HCT116 (cell line): ENCODE results near the gene SMIM28. TPM values are rescaled to one million over a fixed set of nuclear protein-coding genes. Genes with fewer than 3 reads are reported as not detected.

Source experiments
- ATAC-seq: fragments of 200-7000 bp; cut with Tn5 transposase; 2 replicates; pipeline ENCODE4 v1.9.1; 2020; ENCODE audit warnings: mild to moderate bottlenecking, moderate library complexity
- BruUV-seq: library from RNA; stranded (reverse); fragments of 400-500 nt; replicated peaks from 2 replicates; lab custom pipeline; 2021; lab: Mats Ljungman, UMichigan
- CTCF ChIA-PET: fragments of 300-600 bp; sonication (Branson Sonifier 250); formaldehyde crosslinking; loops from one replicate; lab custom pipeline; 2021; ENCODE audit warnings: antibody characterized with exemption; lab: Charles Lee
- POLR2A ChIA-PET: fragments of 300-600, 350-600 bp; sonication (Branson Sonifier 250); formaldehyde crosslinking; loops from one replicate; lab custom pipeline; 2021; ENCODE audit warnings: antibody characterized with exemption; lab: Charles Lee
- RAD21 ChIA-PET, 2 experiments: fragments of 300-600 bp; sonication (Branson Sonifier 250); formaldehyde crosslinking; loops; one replicate each; lab custom pipeline; 2023; ENCODE audit warnings: low total read pairs in 2 of 2; ENCODE audit not compliant: uncharacterized antibody in 2 of 2, unreplicated experiment in 2 of 2, low non-redundant PET in 1 of 2; lab: Charles Lee
- DNase-seq: peaks from one replicate; pipeline ENCODE4 v3.0.0-alpha.2; 2010; ENCODE audit warnings: low read depth, low spot score
- H2AFZ ChIP-seq: fragments of 200-600 bp; shearing (Covaris generic), sonication (generic); 2 replicates; pipeline ENCODE4 v1.6.1; 2017; ENCODE audit warnings: low read depth, mixed run types, mixed read lengths, antibody characterized with exemption, low read length; ENCODE audit not compliant: poor library complexity, severe bottlenecking
- H3K27ac ChIP-seq: 2 replicates; pipeline ENCODE4 v1.5.1; 2012; ENCODE audit warnings: low read depth, low read length
- H3K27me3 ChIP-seq: fragments of 200-600 bp; sonication (generic); 2 replicates; pipeline ENCODE4 v1.6.1; 2016; ENCODE audit warnings: mixed run types, low read length, mixed read lengths; ENCODE audit not compliant: insufficient read depth
- H3K36me3 ChIP-seq, 2 experiments: fragments of 200-500 bp in 1 of 2; fragments of 200-600 bp in 1 of 2; sonication (Bioruptor generic) in 1 of 2; sonication (generic) in 1 of 2; 2 replicates each; pipeline versions ENCODE4 v1.5.1 to v1.6.1; 2014 to 2016; ENCODE audit warnings: low read length in 2 of 2, inconsistent platforms in 1 of 2, mixed read lengths in 1 of 2, mixed run types in 1 of 2; ENCODE audit not compliant: insufficient read depth in 2 of 2, control insufficient read depth in 1 of 2
- H3K4me1 ChIP-seq, 2 experiments: fragments of 200-600 bp in 1 of 2; sonication (generic) in 1 of 2; 2 replicates each; pipeline versions ENCODE4 v1.5.1 to v1.6.1; 2012 to 2017; ENCODE audit warnings: low read length in 2 of 2, inconsistent platforms in 1 of 2, mild to moderate bottlenecking in 1 of 2, mixed read lengths in 1 of 2, mixed run types in 1 of 2, moderate library complexity in 1 of 2; ENCODE audit not compliant: insufficient read depth in 2 of 2, control insufficient read depth in 1 of 2
- H3K4me2 ChIP-seq: fragments of 200-600 bp; sonication (generic); 2 replicates; pipeline ENCODE4 v1.6.1; 2017; ENCODE audit warnings: mixed run types, low read length, mixed read lengths
- H3K4me3 ChIP-seq, 2 experiments: fragments of 200-600 bp in 1 of 2; sonication (generic) in 1 of 2; replicated peaks in 1 of 2; 2 replicates each; pipeline ENCODE4 v1.5.1; 2011 to 2016; ENCODE audit warnings: low read length in 2 of 2, control low read depth in 1 of 2, low read depth in 1 of 2, mild to moderate bottlenecking in 1 of 2, mixed read lengths in 1 of 2, mixed run types in 1 of 2
- H3K79me2 ChIP-seq: fragments of 200-600 bp; sonication (generic); 2 replicates; pipeline ENCODE4 v1.6.1; 2017; ENCODE audit warnings: mild to moderate bottlenecking, mixed run types, low read length, moderate library complexity, mixed read lengths; ENCODE audit not compliant: insufficient read depth
- H3K9ac ChIP-seq: fragments of 200-600 bp; sonication (generic); 2 replicates; pipeline ENCODE4 v1.6.1; 2016; ENCODE audit warnings: low read length, mixed read lengths
- H3K9me2 ChIP-seq: fragments of 200-600 bp; sonication (generic), shearing (Covaris generic); 2 replicates; pipeline ENCODE4 v1.6.1; 2017; ENCODE audit warnings: mixed run types, mild to moderate bottlenecking, moderate library complexity; ENCODE audit not compliant: insufficient read depth
- H3K9me3 ChIP-seq, 2 experiments: fragments of 200-500 bp in 1 of 2; fragments of 200-600 bp in 1 of 2; sonication (Bioruptor generic) in 1 of 2; sonication (generic) in 1 of 2; 2 replicates each; pipeline ENCODE4 v1.6.1; 2014 to 2017; ENCODE audit warnings: low read length in 2 of 2, mixed read lengths in 2 of 2, inconsistent platforms in 1 of 2, low read depth in 1 of 2, mild to moderate bottlenecking in 1 of 2, mixed run types in 1 of 2, moderate library complexity in 1 of 2; ENCODE audit not compliant: control insufficient read depth in 1 of 2, insufficient read depth in 1 of 2
- H4K20me1 ChIP-seq: fragments of 200-600 bp; sonication (generic), shearing (Covaris generic); 2 replicates; pipeline ENCODE4 v1.6.1; 2017; ENCODE audit warnings: mixed run types, mild to moderate bottlenecking, moderate library complexity; ENCODE audit not compliant: insufficient read depth
- EGR1 ChIP-seq: IDR thresholded peaks from 2 replicates; pipeline ENCODE4 v1.6.1; 2012; ENCODE audit warnings: low read depth
- EZH2 ChIP-seq: fragments of 200-600 bp; sonication (generic); IDR thresholded peaks from 2 replicates; pipeline ENCODE4 v1.6.1; 2017; ENCODE audit warnings: antibody characterized with exemption, mixed run types
- POLR2AphosphoS5 ChIP-seq: IDR thresholded peaks from 2 replicates; pipeline ENCODE4 v1.6.1; 2011; ENCODE audit warnings: mild to moderate bottlenecking, low read depth, low read length, moderate library complexity
- YY1 ChIP-seq: IDR thresholded peaks from 2 replicates; pipeline ENCODE4 v1.6.1; 2011; ENCODE audit warnings: low read length, low read depth, moderate library complexity, mild to moderate bottlenecking; ENCODE audit not compliant: insufficient replicate concordance; ENCODE audit errors: extremely low read depth
- ZNF274 ChIP-seq: fragments of 200-500 bp; sonication (Bioruptor generic); IDR thresholded peaks from 2 replicates; pipeline ENCODE4 v1.6.1; 2014; ENCODE audit warnings: mild to moderate bottlenecking, low read depth, low read length, inconsistent platforms
- intact Hi-C: fragments of 100-400 bp; cut with micrococcal nuclease; formaldehyde crosslinking; loops from 2 replicates; pipeline ENCODE4 v1.10.0; 2022
- total RNA-seq: library from RNA; stranded (reverse); gene quantifications from one replicate; pipeline ENCODE4 v1.2.1, GENCODE V29; 2021; ENCODE audit not compliant: unreplicated experiment
- TF ChIP-seq, protein P1 (sequence below): IDR thresholded peaks from 2 replicates; pipeline ENCODE4 v1.6.1; 2012
- TF ChIP-seq, protein P2 (sequence below): IDR thresholded peaks from 2 replicates; pipeline ENCODE4 v1.6.1; 2011; ENCODE audit warnings: mild to moderate bottlenecking, low read length, moderate library complexity; ENCODE audit not compliant: insufficient replicate concordance; ENCODE audit errors: extremely low read depth

The SMIM28 gene
- total RNA-seq, 1 experiment from 2014 or later = not detected

DNA sequence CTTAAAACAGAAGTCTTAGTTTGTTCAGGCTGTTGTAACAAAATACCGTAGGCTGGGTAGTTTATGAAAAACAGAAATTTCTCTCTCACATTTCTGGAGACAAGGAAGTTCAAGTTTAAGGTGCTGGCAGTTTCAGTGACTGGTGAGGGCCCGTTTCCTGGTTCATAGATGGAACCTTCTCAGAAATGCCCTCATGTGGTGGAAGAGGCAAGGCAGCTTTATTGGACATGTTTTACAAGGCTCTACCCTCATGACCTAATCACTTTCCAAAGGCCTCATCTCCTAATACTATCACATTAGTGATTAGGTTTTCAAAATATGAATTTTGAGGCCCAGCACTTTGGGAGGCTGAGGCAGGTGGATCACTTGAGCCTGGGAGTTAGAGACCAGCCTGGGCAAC, 28.7 kb downstream of the SMIM28 start:
- Histone ChIP-seq H3K9me3 (no peaks in the 10 kb centered on the region), H3K27ac (no peak overlapping the region), H3K4me2 (no peak overlapping the region), H3K4me1 (peaks cover 13 to 31% of the 10 kb centered on the region in 2 experiments), H3K9me2 (no peaks in the 10 kb centered on the region), H3K9ac (no peak overlapping the region), H3K27me3 (no peaks in the 10 kb centered on the region), H3K4me3 (no peak overlapping the region), H4K20me1 (no peaks in the 10 kb centered on the region), H2AFZ (no peak overlapping the region), H3K36me3 (peaks cover 19 to 27% of the 10 kb centered on the region in 2 experiments; a peak in 3 of 4 replicates), H3K79me2 (no peaks in the 10 kb centered on the region; the same call in 1 of the 2 replicates)
- DNase-seq (no peak), ATAC-seq (no peak)
- TF ChIP-seq, protein P1, sequence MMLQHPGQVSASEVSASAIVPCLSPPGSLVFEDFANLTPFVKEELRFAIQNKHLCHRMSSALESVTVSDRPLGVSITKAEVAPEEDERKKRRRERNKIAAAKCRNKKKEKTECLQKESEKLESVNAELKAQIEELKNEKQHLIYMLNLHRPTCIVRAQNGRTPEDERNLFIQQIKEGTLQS = no peak
- TF ChIP-seq POLR2AphosphoS5 (no peak), EZH2 (no peak), EGR1 (no peak), YY1 (no peak), ZNF274 (no peak)
- TF ChIP-seq, protein P2, sequence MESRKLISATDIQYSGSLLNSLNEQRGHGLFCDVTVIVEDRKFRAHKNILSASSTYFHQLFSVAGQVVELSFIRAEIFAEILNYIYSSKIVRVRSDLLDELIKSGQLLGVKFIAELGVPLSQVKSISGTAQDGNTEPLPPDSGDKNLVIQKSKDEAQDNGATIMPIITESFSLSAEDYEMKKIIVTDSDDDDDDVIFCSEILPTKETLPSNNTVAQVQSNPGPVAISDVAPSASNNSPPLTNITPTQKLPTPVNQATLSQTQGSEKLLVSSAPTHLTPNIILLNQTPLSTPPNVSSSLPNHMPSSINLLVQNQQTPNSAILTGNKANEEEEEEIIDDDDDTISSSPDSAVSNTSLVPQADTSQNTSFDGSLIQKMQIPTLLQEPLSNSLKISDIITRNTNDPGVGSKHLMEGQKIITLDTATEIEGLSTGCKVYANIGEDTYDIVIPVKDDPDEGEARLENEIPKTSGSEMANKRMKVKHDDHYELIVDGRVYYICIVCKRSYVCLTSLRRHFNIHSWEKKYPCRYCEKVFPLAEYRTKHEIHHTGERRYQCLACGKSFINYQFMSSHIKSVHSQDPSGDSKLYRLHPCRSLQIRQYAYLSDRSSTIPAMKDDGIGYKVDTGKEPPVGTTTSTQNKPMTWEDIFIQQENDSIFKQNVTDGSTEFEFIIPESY = no peak
- ChIA-PET CTCF (interaction anchor here (0.9 kb wide), 1 partner anchor 290 kb away, joined by 3 read pairs; no protein-coding TSS in a partner anchor), RAD21 (no interaction called here), POLR2A (no interaction called here)
- intact Hi-C loops = no loop called here
- no TSS peak for BruUV-seq
